ENCODE measurements around the gene MIEF1. TPM values are rescaled to one million over a fixed set of nuclear protein-coding genes. Genes with fewer than 3 reads are reported as not detected.
A peak's percentile ranks its signal among the peaks of the same experiment; 100 is the strongest.

MIEF1 gene
- total RNA-seq, 4 donors from 2014 or later, result 12.8 to 27.1 (median 20.2) TPM

- WGBS, 2 donors, result no CpG with 5 or more reads among the region's 63 CpGs
- TF ChIP-seq POLR2A (IDR thresholded peaks at IDR 0.05), result no peak
- TF ChIP-seq, protein P1, sequence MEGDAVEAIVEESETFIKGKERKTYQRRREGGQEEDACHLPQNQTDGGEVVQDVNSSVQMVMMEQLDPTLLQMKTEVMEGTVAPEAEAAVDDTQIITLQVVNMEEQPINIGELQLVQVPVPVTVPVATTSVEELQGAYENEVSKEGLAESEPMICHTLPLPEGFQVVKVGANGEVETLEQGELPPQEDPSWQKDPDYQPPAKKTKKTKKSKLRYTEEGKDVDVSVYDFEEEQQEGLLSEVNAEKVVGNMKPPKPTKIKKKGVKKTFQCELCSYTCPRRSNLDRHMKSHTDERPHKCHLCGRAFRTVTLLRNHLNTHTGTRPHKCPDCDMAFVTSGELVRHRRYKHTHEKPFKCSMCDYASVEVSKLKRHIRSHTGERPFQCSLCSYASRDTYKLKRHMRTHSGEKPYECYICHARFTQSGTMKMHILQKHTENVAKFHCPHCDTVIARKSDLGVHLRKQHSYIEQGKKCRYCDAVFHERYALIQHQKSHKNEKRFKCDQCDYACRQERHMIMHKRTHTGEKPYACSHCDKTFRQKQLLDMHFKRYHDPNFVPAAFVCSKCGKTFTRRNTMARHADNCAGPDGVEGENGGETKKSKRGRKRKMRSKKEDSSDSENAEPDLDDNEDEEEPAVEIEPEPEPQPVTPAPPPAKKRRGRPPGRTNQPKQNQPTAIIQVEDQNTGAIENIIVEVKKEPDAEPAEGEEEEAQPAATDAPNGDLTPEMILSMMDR (IDR thresholded peaks at IDR 0.05), result no peak
- intact Hi-C loops (cut with DNase I; ENCODE audit: low total_unique reads), result no loop called here
- peak overlapping the region; percentile 39 for H3K4me3 ChIP-seq (ENCODE audit: low read depth, poor library complexity, severe bottlenecking)
- DNase-seq (ENCODE audit: low spot score in 2 of 2), result no peak
Measured at GRCh38 chr22:39457198-39457555, 44.9 kb upstream of the MIEF1 start.

GRCh38 chr22:39457556-39458443, 44.3 kb upstream of the MIEF1 start:
- 1 to 5% methylated on average over 12 to 15 of the region's 83 CpGs for WGBS, 2 donors
- H3K4me3 ChIP-seq (ENCODE audit: low read depth, poor library complexity, severe bottlenecking), result peak overlapping the region; percentile 39
- DNase-seq (ENCODE audit: low spot score in 2 of 2), result no peak
- TF ChIP-seq, protein P1 (IDR thresholded peaks at IDR 0.05), result no peak
- TF ChIP-seq POLR2A (IDR thresholded peaks at IDR 0.05), result no peak
- intact Hi-C loops (cut with DNase I; ENCODE audit: low total_unique reads), result no loop called here

- WGBS, 2 donors, result 53 to 64% methylated on average over 10 of the region's 10 CpGs
- no peak overlapping the region for H3K4me3 ChIP-seq (ENCODE audit: low read depth, poor library complexity, severe bottlenecking)
- TF ChIP-seq, protein P1 (IDR thresholded peaks at IDR 0.05), result no peak
- no peak for TF ChIP-seq POLR2A (IDR thresholded peaks at IDR 0.05)
- intact Hi-C loops (cut with DNase I; ENCODE audit: low total_unique reads), result no loop called here
- DNase-seq (ENCODE audit: low spot score in 2 of 2), result no peak
Measured at GRCh38 chr22:39458444-39459083, 43.5 kb upstream of the MIEF1 start.

DNA sequence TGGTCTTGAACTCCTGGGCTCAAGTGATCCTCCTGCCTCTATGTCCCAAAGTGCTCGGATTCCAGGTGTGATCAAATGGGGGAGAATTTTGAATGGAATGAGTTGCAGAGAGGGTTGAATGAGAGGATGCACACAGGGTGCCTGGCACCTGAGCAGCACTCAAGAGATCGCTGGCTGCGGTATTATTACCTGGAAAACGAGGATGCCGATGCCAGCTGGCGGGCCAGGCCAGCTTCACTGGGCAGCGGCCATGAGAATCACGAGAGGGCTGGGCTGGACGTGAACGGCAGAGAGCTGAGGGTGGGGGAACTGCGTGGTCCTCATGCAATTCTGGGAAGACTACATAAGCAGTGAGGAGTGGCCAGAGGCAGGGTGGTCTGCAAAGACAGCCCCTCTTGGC, 42.4 kb upstream of the MIEF1 start:
- DNase-seq (ENCODE audit: low spot score in 2 of 2), result no peak
- WGBS, 2 donors, result 64 to 66% methylated on average over 11 of the region's 11 CpGs
- no peak overlapping the region for H3K4me3 ChIP-seq (ENCODE audit: low read depth, poor library complexity, severe bottlenecking)
- TF ChIP-seq POLR2A (IDR thresholded peaks at IDR 0.05), result no peak
- TF ChIP-seq, protein P1 (IDR thresholded peaks at IDR 0.05), result no peak
- intact Hi-C loops (cut with DNase I; ENCODE audit: low total_unique reads), result no loop called here

- TF ChIP-seq, protein P1 (IDR thresholded peaks at IDR 0.05), result no peak
- no peak for TF ChIP-seq POLR2A (IDR thresholded peaks at IDR 0.05)
- 60 to 66% methylated on average over 13 of the region's 13 CpGs for WGBS, 2 donors
- DNase-seq (ENCODE audit: low spot score in 2 of 2), result no peak
- H3K4me3 ChIP-seq (ENCODE audit: low read depth, poor library complexity, severe bottlenecking), result no peak overlapping the region
- intact Hi-C loops (cut with DNase I; ENCODE audit: low total_unique reads), result no loop called here
Measured at GRCh38 chr22:39462443-39463221, 39.5 kb upstream of the MIEF1 start.

Measured in lower leg skin (tissue), 4 donors.